HG02610 (cell line): ENCODE results near the gene KIAA0319L.
A peak's percentile ranks its signal among the peaks of the same experiment; 100 is the strongest.
"Not testable (repeated sequence)": the region's sequence is repeated elsewhere in the genome, so short reads cannot be mapped to it uniquely, and the experiment has no call there.

Source experiments
- ATAC-seq: cut with Tn5 transposase; IDR thresholded peaks from one replicate; pipeline ENCODE4 v1.9.1; 2021; ENCODE audit warnings: mild to moderate bottlenecking, moderate library complexity; ENCODE audit not compliant: unreplicated experiment

Gene KIAA0319L

GRCh38 chr1:35499652-35500176 lies 57.5 kb downstream of the KIAA0319L start:
- no peak for ATAC-seq

GRCh38 chr1:35499231-35499630 lies 58.0 kb downstream of the KIAA0319L start:
- ATAC-seq, result no peak

GRCh38 chr1:35497571-35497970 lies 59.6 kb downstream of the KIAA0319L start:
- no peak for ATAC-seq

- ATAC-seq, result no peak
Measured at GRCh38 chr1:35490250-35490649, 67.0 kb downstream of the KIAA0319L start.

- no peak for ATAC-seq
Measured at GRCh38 chr1:35488336-35488735, 68.9 kb downstream of the KIAA0319L start.

- ATAC-seq, result no peak
Measured at GRCh38 chr1:35486858-35487408, 70.3 kb downstream of the KIAA0319L start.

GRCh38 chr1:35481229-35481628 lies 76.0 kb downstream of the KIAA0319L start:
- no peak for ATAC-seq

- ATAC-seq, result no peak
Measured at GRCh38 chr1:35477870-35478269, 79.3 kb downstream of the KIAA0319L start.

- no peak for ATAC-seq
Measured at GRCh38 chr1:35475856-35476674, 81.1 kb downstream of the KIAA0319L start.

- no peak for ATAC-seq
Measured at GRCh38 chr1:35475356-35475755, 81.8 kb downstream of the KIAA0319L start.

- not testable (repeated sequence) for ATAC-seq
Measured at GRCh38 chr1:35473216-35473615, 84.0 kb downstream of the KIAA0319L start.

- ATAC-seq, result no peak
Measured at GRCh38 chr1:35470977-35471613, 86.1 kb downstream of the KIAA0319L start.

- no peak for ATAC-seq
Measured at GRCh38 chr1:35466120-35466519, 91.1 kb downstream of the KIAA0319L start.

- not testable (repeated sequence) for ATAC-seq
Measured at GRCh38 chr1:35463749-35464148, 93.5 kb downstream of the KIAA0319L start.

GRCh38 chr1:35463232-35463631 lies 94.0 kb downstream of the KIAA0319L start:
- no peak for ATAC-seq

GRCh38 chr1:35461966-35462651 lies 95.1 kb downstream of the KIAA0319L start:
- ATAC-seq, result peak; percentile 66

GRCh38 chr1:35460796-35461195 lies 96.4 kb downstream of the KIAA0319L start:
- no peak for ATAC-seq

GRCh38 chr1:35454616-35455015 lies 102.6 kb downstream of the KIAA0319L start:
- no peak for ATAC-seq

GRCh38 chr1:35454176-35454575 lies 103.0 kb downstream of the KIAA0319L start:
- ATAC-seq, result no peak

- ATAC-seq, result no peak
Measured at GRCh38 chr1:35453031-35453430, 104.2 kb downstream of the KIAA0319L start.

GRCh38 chr1:35452106-35452774 lies 105.0 kb downstream of the KIAA0319L start:
- ATAC-seq, result no peak
